ENCODE results near the gene S100A7A. TPM values are rescaled to one million over a fixed set of nuclear protein-coding genes. Genes with fewer than 3 reads are reported as not detected.

S100A7A gene
- total and polyA plus RNA-seq, 3 donors from 2014 or later: not detected

DNA sequence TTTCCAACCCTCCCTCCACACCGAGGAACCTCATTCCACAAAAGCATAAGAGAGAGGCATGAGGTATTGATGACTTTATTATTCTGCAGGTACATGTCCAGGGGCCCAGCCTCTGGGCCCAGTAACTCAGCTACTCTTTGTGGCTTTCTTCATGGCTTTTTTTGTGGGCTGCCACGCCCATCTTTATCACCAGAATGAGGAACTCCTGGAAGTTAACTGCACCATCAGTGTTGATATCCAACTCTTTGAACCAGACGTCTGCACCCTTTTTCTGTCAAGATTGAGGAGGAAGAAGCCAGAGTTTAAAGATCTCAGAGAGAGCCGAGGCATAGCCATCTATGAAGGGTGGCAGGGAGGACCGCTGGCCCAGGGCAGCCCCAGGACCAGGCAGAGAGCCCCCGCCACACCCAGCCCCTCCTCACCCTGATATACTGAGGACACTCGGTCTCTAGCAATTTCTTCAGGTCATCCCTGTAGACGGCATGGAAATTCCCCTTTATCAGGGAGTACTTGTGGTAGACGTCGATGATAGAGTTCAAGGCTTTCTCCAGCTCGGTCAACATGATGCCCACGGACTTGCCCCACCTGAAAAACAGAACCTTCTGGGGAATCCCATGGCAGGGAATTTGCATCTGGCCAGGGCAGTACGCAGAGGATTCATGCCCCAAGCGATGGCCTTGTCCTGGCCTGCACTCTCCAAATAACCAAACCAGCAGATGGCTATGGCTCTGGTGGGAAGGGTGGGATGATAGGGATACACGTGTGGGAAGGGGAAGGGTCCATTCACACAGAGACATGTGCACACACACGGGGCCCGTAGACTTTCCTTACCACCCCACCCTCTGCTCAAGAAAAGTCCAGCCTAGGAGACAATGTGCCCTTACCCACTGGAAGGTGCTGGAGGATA is 26.1 kb upstream of the S100A7A start:
- TF ChIP-seq POLR2A (IDR thresholded peaks at IDR 0.05): no peak
- TF ChIP-seq, protein P1, sequence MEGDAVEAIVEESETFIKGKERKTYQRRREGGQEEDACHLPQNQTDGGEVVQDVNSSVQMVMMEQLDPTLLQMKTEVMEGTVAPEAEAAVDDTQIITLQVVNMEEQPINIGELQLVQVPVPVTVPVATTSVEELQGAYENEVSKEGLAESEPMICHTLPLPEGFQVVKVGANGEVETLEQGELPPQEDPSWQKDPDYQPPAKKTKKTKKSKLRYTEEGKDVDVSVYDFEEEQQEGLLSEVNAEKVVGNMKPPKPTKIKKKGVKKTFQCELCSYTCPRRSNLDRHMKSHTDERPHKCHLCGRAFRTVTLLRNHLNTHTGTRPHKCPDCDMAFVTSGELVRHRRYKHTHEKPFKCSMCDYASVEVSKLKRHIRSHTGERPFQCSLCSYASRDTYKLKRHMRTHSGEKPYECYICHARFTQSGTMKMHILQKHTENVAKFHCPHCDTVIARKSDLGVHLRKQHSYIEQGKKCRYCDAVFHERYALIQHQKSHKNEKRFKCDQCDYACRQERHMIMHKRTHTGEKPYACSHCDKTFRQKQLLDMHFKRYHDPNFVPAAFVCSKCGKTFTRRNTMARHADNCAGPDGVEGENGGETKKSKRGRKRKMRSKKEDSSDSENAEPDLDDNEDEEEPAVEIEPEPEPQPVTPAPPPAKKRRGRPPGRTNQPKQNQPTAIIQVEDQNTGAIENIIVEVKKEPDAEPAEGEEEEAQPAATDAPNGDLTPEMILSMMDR (IDR thresholded peaks at IDR 0.05): no peak
- Histone ChIP-seq H3K4me3 (no peak overlapping the region), H3K9me3 (no peaks in the 10 kb centered on the region), H3K36me3 (ENCODE audit: low read depth, missing control alignments) (no peaks in the 10 kb centered on the region), H3K27ac (no peak overlapping the region), H3K27me3 (no peaks in the 10 kb centered on the region), H3K4me1 (no peaks in the 10 kb centered on the region)
- DNase-seq: no peak
- WGBS, 2 donors: 70 to 76% methylated on average over 16 to 17 of the region's 17 CpGs
- intact Hi-C loops (cut with DNase I; ENCODE audit: low total_unique reads): no loop called here

DNA sequence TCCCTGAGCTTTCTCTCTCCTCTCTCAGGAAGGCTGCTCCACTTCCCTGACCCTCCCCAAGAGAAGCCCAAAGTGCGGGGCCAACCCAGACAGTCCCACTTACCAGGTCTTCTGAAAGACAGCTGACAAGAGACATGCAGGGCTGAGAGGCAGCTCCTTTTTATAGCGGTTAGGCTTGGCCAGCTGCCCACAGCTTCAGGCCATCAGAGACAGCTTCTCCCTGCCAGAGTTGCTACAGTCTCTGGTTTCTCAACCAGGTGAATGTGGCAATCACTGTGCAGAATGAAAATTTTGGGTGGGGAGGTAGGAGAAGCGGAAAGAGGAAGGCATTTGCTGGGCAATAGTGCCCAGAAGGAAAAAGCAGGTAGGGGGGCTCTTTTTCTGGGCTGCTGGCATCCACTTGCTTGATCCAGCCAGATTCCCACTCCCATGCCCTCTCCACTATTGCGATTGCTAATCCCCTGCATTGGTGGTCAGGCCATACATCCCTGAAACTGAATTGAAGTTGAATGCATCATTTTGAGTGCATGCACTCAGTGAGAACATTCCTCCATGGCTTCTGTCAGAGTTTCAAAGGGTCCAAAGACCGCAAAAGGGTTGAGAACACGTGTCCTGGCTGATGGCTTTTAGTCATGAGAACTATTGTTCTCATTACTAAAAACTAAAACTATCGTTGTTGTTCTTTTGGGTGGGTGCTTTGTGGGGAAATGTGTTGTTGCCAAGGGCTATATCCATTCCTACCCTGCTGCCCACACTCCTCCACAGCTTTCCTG is 25.2 kb upstream of the S100A7A start, which contains the start of gene S100A8:
Gene S100A8 (minus strand): TSS at position 136 of the 773 bp plus-strand sequence. CDS start 538 bp downstream, outside the sequence.
- Histone ChIP-seq H3K9me3 (no peaks in the 10 kb centered on the region), H3K4me1 (no peaks in the 10 kb centered on the region), H3K4me3 (no peak within 1 kb of the TSS), H3K27ac (no peak within 1 kb of the TSS), H3K36me3 (ENCODE audit: low read depth, missing control alignments) (no peaks in the 10 kb centered on the region), H3K27me3 (no peaks in the 10 kb centered on the region)
- TF ChIP-seq, protein P1 (IDR thresholded peaks at IDR 0.05): no peak
- no peak for TF ChIP-seq POLR2A (IDR thresholded peaks at IDR 0.05)
- 76 to 78% methylated on average over 7 of the region's 7 CpGs for WGBS, 2 donors
- intact Hi-C loops (cut with DNase I; ENCODE audit: low total_unique reads): no loop called here
- DNase-seq: peak; percentile 43

DNA sequence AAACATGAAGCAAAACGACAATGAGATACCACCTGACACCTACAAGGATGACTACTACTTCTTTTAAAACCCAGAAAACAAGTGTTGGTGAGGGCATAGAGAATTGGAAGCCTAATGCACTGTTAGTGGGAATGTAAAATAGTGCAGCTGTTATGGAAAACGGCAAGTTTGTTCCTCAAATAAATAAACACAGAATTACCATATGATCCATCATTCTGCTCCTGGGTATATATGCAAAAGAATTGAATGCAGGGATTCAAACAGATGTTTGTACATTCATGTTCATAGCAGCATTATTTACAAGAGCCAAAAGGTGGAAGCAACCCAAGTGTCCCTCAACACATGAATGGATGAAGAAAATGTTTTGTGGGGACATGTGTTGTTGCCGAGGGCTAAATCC is 24.1 kb upstream of the S100A7A start:
- H3K27ac ChIP-seq: no peak overlapping the region
- H3K4me3 ChIP-seq: no peak overlapping the region
- H3K27me3 ChIP-seq: no peaks in the 10 kb centered on the region
- H3K9me3 ChIP-seq: no peaks in the 10 kb centered on the region
- intact Hi-C loops (cut with DNase I; ENCODE audit: low total_unique reads): no loop called here
- WGBS, 2 donors: 67 to 72% methylated on average over 3 of the region's 3 CpGs
- TF ChIP-seq, protein P1 (IDR thresholded peaks at IDR 0.05): no peak
- no peak for TF ChIP-seq POLR2A (IDR thresholded peaks at IDR 0.05)
- DNase-seq: no peak
- H3K36me3 ChIP-seq (ENCODE audit: low read depth, missing control alignments): no peaks in the 10 kb centered on the region
- no peaks in the 10 kb centered on the region for H3K4me1 ChIP-seq

DNA sequence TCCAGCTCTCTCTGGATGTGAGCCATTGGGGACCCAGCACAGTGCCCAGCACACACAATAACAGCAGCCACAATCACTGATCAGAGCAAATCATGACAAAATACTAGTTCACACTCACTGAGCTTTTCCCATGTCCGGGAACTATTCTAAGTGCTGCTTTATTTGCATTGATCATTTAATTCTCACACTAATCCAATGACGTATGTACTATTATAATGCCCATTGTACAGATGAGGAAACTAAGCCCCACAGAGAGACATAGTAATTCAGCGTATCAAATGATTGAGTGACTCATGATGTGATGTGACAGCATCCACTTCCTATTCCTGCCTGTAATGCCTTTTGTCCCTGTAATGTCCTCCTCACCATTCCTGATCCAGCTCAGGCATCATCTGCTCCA is 23.5 kb upstream of the S100A7A start:
- intact Hi-C loops (cut with DNase I; ENCODE audit: low total_unique reads): no loop called here
- Histone ChIP-seq H3K36me3 (ENCODE audit: low read depth, missing control alignments) (no peaks in the 10 kb centered on the region), H3K27ac (no peak overlapping the region), H3K4me1 (no peaks in the 10 kb centered on the region), H3K9me3 (no peaks in the 10 kb centered on the region), H3K4me3 (no peak overlapping the region), H3K27me3 (no peaks in the 10 kb centered on the region)
- DNase-seq: no peak
- TF ChIP-seq, protein P1 (IDR thresholded peaks at IDR 0.05): no peak
- TF ChIP-seq POLR2A (IDR thresholded peaks at IDR 0.05): no peak
- 83 to 90% methylated on average over 3 of the region's 3 CpGs for WGBS, 2 donors
